Measurements from ENCODE around the gene RBM15B. TPM values are rescaled to one million over a fixed set of nuclear protein-coding genes. Genes with fewer than 3 reads are reported as not detected.

Gene RBM15B
- total and polyA plus RNA-seq, 9 of the 15 experiments (the other 6 are each of a cell fraction or from before 2014, with no cell fraction given) = 1.8 to 21.0 (median 10.5) TPM

- ChIA-PET POLR2A (no interaction called here), CTCF (ENCODE audit: low intra/inter-chr PET ratio) (no interaction called here)
- 2% methylated on average over 8 of the region's 8 CpGs for WGBS (ENCODE audit: insufficient coverage, low coverage, missing lambda C conversion rate)
- H3K4me1 ChIP-seq (replicated peaks in 1 of 2; ENCODE audit: control insufficient read depth in 2 of 2, insufficient read depth in 2 of 2, low read length in 2 of 2) = no peaks in the 10 kb centered on the region; a peak in 1 of 5 replicates
- no peaks in the 10 kb centered on the region for H3K9me1 ChIP-seq (ENCODE audit: control insufficient read depth, insufficient read depth, low read length)
- BruUV-seq (replicated peaks) = no TSS peak
- no peaks in the 10 kb centered on the region for H3K36me3 ChIP-seq (ENCODE audit: control insufficient read depth, insufficient read depth, low read length)
- no peak for DNase-seq (ENCODE audit: extremely low read depth in 1 of 4, low spot score in 3 of 4)
- no peak for TF ChIP-seq FOXA1 (IDR thresholded peaks at IDR 0.05; ENCODE audit: borderline replicate concordance)
- TF ChIP-seq SP1 (CRISPR knock-in tag; IDR thresholded peaks at IDR 0.05) = no peak
- TF ChIP-seq JUNB (CRISPR knock-in tag; conservative IDR thresholded peaks at IDR 0.05) = no peak
- TF ChIP-seq ASH1L (IDR thresholded peaks at IDR 0.05; ENCODE audit: borderline replicate concordance, low read depth, partially characterized antibody) = no peak
- TF ChIP-seq THAP12 (CRISPR knock-in tag; IDR thresholded peaks at IDR 0.05) = no peak
- no peak for TF ChIP-seq CHCHD3 (CRISPR knock-in tag; IDR thresholded peaks at IDR 0.05)
- TF ChIP-seq ZNF354B (CRISPR knock-in tag; IDR thresholded peaks at IDR 0.05) = no peak
- TF ChIP-seq RBM22 (IDR thresholded peaks at IDR 0.05; ENCODE audit: low read depth, low read length, poor library complexity, severe bottlenecking) = no peak
- no peak for TF ChIP-seq RBM39 (optimal IDR thresholded peaks at IDR 0.05; ENCODE audit: low read depth, low read length)
- no peak for TF ChIP-seq XRCC4 (IDR thresholded peaks at IDR 0.05; ENCODE audit: extremely low read depth, insufficient read depth, insufficient read length)
- no peak for TF ChIP-seq TAF15 (IDR thresholded peaks at IDR 0.05; ENCODE audit: low read depth, low read length)
- ATAC-seq = no peak
- no peak overlapping the region for H3K9ac ChIP-seq (ENCODE audit: insufficient read depth in 1 of 2, low read depth in 2 of 2, low read length in 2 of 2)
- peaks cover 0 to 12% of the 10 kb centered on the region in 2 experiments; a peak in 2 of 5 replicates for H3K27me3 ChIP-seq (ENCODE audit: control insufficient read depth in 2 of 2, insufficient read depth in 2 of 2, low read length in 2 of 2)
- FAIRE-seq = no peak
- H2AFZ ChIP-seq (ENCODE audit: low read depth, low read length) = no peak overlapping the region
- H3K4me3 ChIP-seq = no peak overlapping the region
- intact Hi-C loops (cut with micrococcal nuclease) = no loop called here
- in situ Hi-C loops (cut with MboI) = no loop called here
- H3K4me2 ChIP-seq (ENCODE audit: insufficient read depth, low read length) = no peak overlapping the region
- no peaks in the 10 kb centered on the region for H3K9me3 ChIP-seq (replicated peaks; ENCODE audit: control insufficient read depth, insufficient read depth, low read depth, low read length)
- H3K27ac ChIP-seq (ENCODE audit: extremely low read depth, low read depth, low read length) = no peak overlapping the region
- no peaks in the 10 kb centered on the region for H3K79me2 ChIP-seq (ENCODE audit: control insufficient read depth, insufficient read depth, low read length)
- no peaks in the 10 kb centered on the region for H4K20me1 ChIP-seq (replicated peaks; ENCODE audit: control insufficient read depth, insufficient read depth, low read length)
Observed at GRCh38 chr3:51355891-51356578, 35.0 kb upstream of the RBM15B start.

Measured in K562 (cell line).